Myocyte (in vitro differentiated cells): ENCODE data around the gene CHRNA5. TPM values are rescaled to one million over a fixed set of nuclear protein-coding genes. Genes with fewer than 3 reads are reported as not detected.

Source experiments
- DNase-seq: peaks from one replicate; pipeline ENCODE4 v3.0.0-alpha.2; 2012; ENCODE audit warnings: low read depth
- total RNA-seq: library from RNA; depleted of rRNA; stranded (reverse); fragments of >200 nt; gene quantifications from 2 replicates; pipeline ENCODE4 v1.2.3, GENCODE V29; 2014

Gene CHRNA5
- total RNA-seq, 1 donor from 2014 or later = 2.0 TPM

GRCh38 chr15:78620021-78620526, 54.8 kb downstream of the CHRNA5 start:
- DNase-seq = peak; percentile 18

- no peak for DNase-seq
Measured at GRCh38 chr15:78620527-78621421, 55.5 kb downstream of the CHRNA5 start, which contains the start of gene CHRNA3. CHRNA3 (minus strand) TSS chr15:78620996; CDS start chr15:78620794, 202 bp downstream.

GRCh38 chr15:78621810-78622402, 56.6 kb downstream of the CHRNA5 start:
- no peak for DNase-seq

- DNase-seq = no peak
Measured at GRCh38 chr15:78623786-78624497, 58.6 kb downstream of the CHRNA5 start.

- DNase-seq = no peak
Measured at GRCh38 chr15:78624651-78625590, 59.6 kb downstream of the CHRNA5 start.

GRCh38 chr15:78625606-78626280, 60.4 kb downstream of the CHRNA5 start:
- no peak for DNase-seq

GRCh38 chr15:78626381-78626995, 61.2 kb downstream of the CHRNA5 start:
- no peak for DNase-seq

- no peak for DNase-seq
Measured at GRCh38 chr15:78627348-78627747, 62.0 kb downstream of the CHRNA5 start.

GRCh38 chr15:78628227-78628626, 62.9 kb downstream of the CHRNA5 start:
- DNase-seq = no peak

GRCh38 chr15:78629031-78629715, 63.9 kb downstream of the CHRNA5 start:
- no peak for DNase-seq

GRCh38 chr15:78629716-78630065, 64.4 kb downstream of the CHRNA5 start:
- no peak for DNase-seq

GRCh38 chr15:78630886-78631633, 65.7 kb downstream of the CHRNA5 start:
- no peak for DNase-seq

GRCh38 chr15:78633348-78633747, 68.0 kb downstream of the CHRNA5 start:
- DNase-seq = no peak

GRCh38 chr15:78634210-78635145, 69.2 kb downstream of the CHRNA5 start:
- no peak for DNase-seq

- DNase-seq = no peak
Measured at GRCh38 chr15:78635346-78635745, 70.0 kb downstream of the CHRNA5 start.

GRCh38 chr15:78636378-78636859, 71.1 kb downstream of the CHRNA5 start:
- no peak for DNase-seq
